HepG2 (cell line): ENCODE data around the gene VAMP8.

Experiments
- KAT2B ChIP-seq: fragments of 150-350 bp; IDR thresholded peaks from 2 replicates; pipeline ENCODE4 v1.6.1; 2014; ENCODE audit warnings: low read depth, low read length, borderline replicate concordance
- MXI1 ChIP-seq: IDR thresholded peaks from 3 replicates; pipeline ENCODE4 v1.6.1; 2012; ENCODE audit warnings: low read depth, low read length, inconsistent platforms, borderline replicate concordance
- ZIK1 ChIP-seq: sonication (generic); formaldehyde crosslinking; IDR thresholded peaks from 2 replicates; pipeline ENCODE4 v1.5.0; 2020; ENCODE audit warnings: mild to moderate bottlenecking, low read depth, missing genetic modification reagents, borderline replicate concordance
- TF ChIP-seq, protein P1 (sequence below): sonication (generic); formaldehyde crosslinking; IDR thresholded peaks from 2 replicates; pipeline ENCODE4 v1.4.0; 2020; ENCODE audit warnings: mild to moderate bottlenecking, missing genetic modification reagents
- TF ChIP-seq, protein P2 (sequence below): sonication (generic); formaldehyde crosslinking; IDR thresholded peaks from 2 replicates; pipeline ENCODE4 v1.4.0; 2020; ENCODE audit warnings: missing genetic modification reagents
- TF ChIP-seq, protein P3 (sequence below): sonication (generic); formaldehyde crosslinking; IDR thresholded peaks from 2 replicates; pipeline ENCODE4 v1.5.0; 2020; ENCODE audit warnings: mild to moderate bottlenecking, missing genetic modification reagents, moderate library complexity

DNA sequence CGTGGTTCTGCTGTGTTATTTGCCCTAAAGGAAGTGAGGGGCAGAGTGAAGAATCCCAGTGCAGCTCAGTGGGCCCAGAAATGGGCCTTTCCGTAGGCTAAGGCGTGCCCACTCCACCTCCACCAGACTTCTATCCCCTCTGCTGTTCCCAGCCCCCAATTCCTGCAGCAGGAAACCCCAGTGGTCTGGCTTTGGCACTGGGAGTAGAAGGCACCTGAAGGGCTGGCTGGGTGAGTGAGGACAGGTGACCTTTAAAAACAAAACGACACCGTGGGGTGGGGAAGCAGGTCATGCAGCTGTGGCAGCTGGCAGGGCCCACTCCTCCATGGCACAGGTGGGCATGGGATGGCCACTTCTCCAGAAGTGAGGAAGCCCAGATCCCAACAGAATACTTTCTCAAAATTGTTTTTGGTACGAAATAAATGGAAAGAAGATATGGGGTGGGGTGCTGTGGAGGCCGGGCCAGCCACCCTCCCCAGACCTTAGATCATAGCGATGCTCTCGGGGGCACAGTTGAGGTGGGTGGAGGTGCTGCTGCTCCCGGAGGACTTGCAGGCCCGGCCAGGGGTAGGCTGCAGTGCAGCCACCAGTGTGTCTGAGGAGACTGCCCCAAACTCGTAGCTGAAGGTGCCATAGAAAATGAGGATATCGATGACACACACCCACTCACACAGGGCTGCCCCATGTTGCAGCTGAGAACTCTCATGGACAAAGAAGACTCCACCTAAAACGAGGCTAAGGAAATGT is 21.4 kb downstream of the VAMP8 start:
- TF ChIP-seq, protein P1, sequence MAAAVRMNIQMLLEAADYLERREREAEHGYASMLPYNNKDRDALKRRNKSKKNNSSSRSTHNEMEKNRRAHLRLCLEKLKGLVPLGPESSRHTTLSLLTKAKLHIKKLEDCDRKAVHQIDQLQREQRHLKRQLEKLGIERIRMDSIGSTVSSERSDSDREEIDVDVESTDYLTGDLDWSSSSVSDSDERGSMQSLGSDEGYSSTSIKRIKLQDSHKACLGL (CRISPR knock-in tag): no peak
- TF ChIP-seq, protein P2, sequence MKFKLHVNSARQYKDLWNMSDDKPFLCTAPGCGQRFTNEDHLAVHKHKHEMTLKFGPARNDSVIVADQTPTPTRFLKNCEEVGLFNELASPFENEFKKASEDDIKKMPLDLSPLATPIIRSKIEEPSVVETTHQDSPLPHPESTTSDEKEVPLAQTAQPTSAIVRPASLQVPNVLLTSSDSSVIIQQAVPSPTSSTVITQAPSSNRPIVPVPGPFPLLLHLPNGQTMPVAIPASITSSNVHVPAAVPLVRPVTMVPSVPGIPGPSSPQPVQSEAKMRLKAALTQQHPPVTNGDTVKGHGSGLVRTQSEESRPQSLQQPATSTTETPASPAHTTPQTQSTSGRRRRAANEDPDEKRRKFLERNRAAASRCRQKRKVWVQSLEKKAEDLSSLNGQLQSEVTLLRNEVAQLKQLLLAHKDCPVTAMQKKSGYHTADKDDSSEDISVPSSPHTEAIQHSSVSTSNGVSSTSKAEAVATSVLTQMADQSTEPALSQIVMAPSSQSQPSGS: no peak
- TF ChIP-seq ZIK1 (CRISPR knock-in tag) (no peak), MXI1 (no peak), KAT2B (no peak)
- TF ChIP-seq, protein P3, sequence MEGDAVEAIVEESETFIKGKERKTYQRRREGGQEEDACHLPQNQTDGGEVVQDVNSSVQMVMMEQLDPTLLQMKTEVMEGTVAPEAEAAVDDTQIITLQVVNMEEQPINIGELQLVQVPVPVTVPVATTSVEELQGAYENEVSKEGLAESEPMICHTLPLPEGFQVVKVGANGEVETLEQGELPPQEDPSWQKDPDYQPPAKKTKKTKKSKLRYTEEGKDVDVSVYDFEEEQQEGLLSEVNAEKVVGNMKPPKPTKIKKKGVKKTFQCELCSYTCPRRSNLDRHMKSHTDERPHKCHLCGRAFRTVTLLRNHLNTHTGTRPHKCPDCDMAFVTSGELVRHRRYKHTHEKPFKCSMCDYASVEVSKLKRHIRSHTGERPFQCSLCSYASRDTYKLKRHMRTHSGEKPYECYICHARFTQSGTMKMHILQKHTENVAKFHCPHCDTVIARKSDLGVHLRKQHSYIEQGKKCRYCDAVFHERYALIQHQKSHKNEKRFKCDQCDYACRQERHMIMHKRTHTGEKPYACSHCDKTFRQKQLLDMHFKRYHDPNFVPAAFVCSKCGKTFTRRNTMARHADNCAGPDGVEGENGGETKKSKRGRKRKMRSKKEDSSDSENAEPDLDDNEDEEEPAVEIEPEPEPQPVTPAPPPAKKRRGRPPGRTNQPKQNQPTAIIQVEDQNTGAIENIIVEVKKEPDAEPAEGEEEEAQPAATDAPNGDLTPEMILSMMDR (CRISPR knock-in tag): no peak
